Stimulated activated CD4-positive, alpha-beta T cell treated with anti-CD3 and anti-CD28 coated beads, Interleukin-1b, Interleukin-23, amount 100 ng/mL, for 48 hours (primary cell): ENCODE data around the gene DZANK1.
"Not testable (repeated sequence)": the region's sequence is repeated elsewhere in the genome, so short reads cannot be mapped to it uniquely, and the experiment has no call there.

Experiments
- DNase-seq: peaks from one replicate; pipeline ENCODE4 v3.0.0-alpha.2; 2020

Gene DZANK1

DNA sequence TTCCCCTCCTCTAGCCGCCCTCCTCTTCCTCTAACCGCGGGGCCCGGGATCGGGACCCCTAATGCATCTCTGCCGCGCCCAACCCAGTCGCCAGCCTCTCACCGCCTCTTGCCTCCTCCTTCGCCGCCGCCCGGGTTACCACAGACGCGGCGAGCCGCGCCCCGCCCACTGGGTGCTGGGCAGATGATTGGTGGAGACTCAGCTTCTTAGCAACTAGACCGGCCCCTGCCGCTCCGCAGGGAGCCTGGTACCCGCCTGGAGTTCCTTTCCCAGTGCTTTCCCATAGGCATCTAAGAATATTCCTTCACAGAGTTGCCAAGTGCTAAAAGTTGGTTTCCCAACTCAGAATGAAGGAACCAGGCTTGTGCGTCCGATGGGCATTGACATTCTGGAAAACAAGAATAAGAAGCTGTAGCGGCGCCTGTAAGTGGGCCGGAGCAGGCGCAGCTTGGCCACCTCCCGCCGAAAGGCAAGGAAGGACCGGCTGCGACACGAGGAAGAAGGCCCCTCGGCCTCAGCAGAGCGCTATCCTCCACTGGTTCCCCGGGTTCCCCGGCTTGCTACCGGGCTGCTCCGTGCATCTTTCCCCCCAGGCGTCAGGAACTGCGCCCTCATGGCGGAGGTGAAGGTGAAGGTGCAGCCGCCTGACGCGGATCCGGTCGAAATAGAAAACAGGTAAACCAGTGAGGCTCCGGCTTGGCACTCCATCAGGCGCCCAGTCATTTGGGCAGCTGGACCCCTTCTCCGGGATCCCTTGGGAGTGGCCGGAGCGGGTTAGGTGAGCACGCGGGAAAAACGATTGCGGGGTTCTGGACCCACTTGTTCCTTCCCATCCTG, at the start of gene DZANK1, which contains the start of gene POLR3F:
Gene DZANK1, minus strand, starts transcription at position 137 of the 837 bp plus-strand sequence. CDS start 1,672 bp downstream, outside the sequence.
Gene POLR3F, plus strand, starts transcription at position 497 of the 837 bp plus-strand sequence. Its CDS starts 117 bp downstream, at position 614.
- DNase-seq = peak; percentile 94

DNA sequence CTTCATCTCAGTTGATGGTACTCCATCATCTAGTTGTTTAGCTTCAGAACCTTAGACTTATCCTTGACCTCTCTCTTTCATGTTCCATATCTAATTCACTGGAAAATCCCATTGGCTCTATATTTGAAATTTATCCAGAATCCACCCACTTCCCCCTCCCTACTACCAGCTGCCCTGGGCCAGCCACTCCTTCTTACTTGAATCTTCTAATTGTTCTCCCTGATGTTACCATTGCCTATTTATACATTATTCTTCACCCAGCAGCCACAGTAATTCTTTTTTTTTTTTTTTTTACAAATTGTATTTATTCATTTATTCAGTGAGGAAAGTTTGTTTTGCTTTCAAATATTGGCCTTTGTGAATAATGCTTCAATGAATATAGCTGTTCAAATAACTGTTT, 49.1 kb upstream of the DZANK1 start:
- DNase-seq = no peak

GRCh38 chr20:18514127-18514526, 47.3 kb upstream of the DZANK1 start:
- DNase-seq = no peak

- no peak for DNase-seq
Measured at GRCh38 chr20:18513208-18513607, 46.4 kb upstream of the DZANK1 start.

- DNase-seq = no peak
Measured at GRCh38 chr20:18511571-18511970, 44.7 kb upstream of the DZANK1 start.

- peak; percentile 98 for DNase-seq
Measured at GRCh38 chr20:18507218-18508191, 40.7 kb upstream of the DZANK1 start, which contains the start of gene SEC23B. SEC23B (plus strand) TSS chr20:18507940; CDS start chr20:18510836, 2,896 bp downstream.

DNA sequence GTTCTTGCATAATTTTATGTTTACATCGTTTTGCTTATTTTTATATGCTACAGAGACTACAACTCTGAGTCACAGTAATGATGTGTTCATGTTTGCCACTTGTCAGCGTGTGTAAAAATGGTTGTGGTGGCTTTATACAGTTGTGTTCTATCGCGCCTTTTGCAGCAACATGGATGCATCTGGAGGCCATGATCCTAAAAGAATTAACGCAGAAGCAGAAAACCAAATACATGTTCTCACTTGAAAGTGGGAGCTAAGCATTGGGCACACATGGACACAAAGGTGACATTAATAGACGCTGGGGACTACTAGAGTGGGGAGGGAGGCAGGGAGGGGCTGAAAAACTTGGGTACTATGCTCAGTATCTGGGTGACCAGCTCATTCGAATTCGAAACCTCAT, 39.9 kb upstream of the DZANK1 start:
- DNase-seq = peak; percentile 25

DNA sequence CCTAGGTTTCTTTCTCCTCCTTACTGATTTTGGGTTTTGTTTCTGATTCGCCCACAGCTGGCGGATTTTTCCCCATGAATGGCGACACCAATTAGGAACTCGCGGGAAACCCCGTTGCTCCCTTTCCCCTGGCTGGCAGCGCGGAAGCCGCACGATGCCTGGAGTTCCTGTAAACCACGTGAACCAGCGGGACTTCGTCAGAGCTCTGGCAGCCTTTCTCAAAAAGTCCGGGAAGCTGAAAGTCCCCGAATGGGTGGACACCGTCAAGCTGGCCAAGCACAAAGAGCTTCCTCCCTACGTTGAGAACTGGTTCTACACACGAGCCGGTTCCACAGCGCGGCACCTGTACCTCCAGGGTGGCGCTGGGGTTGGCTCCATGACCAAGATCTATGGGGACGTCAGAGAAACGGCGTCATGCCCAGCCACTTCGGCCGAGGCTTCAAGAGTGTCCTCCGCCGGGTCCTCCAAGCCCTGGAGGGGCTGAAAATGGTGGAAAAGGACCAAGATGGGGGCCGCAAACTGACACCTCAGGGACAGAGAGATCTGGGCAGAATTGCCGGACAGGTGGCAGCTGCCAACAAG, 37.7 kb upstream of the DZANK1 start:
- no peak for DNase-seq

- DNase-seq = not testable (repeated sequence)
Measured at GRCh38 chr20:18501672-18502071, 34.8 kb upstream of the DZANK1 start.

DNA sequence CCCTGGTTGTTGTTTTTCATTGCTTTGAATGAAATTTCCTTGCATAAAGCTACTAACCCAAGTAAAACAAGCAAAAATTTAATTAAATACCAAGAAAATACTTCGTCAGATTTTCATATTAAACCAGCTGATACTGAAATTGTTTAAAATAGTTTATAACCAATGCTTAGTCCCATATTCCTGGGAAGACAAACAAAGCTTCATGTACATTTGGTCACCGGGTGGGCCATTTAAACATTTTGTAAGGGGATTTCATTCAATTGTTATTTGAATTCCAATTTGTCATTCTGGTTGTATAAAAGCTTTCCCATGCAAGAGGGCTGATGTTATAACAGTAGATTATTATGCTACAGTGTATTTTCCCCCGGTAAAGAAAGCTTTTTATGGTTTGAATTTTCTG, 30.8 kb upstream of the DZANK1 start:
- no peak for DNase-seq

DNA sequence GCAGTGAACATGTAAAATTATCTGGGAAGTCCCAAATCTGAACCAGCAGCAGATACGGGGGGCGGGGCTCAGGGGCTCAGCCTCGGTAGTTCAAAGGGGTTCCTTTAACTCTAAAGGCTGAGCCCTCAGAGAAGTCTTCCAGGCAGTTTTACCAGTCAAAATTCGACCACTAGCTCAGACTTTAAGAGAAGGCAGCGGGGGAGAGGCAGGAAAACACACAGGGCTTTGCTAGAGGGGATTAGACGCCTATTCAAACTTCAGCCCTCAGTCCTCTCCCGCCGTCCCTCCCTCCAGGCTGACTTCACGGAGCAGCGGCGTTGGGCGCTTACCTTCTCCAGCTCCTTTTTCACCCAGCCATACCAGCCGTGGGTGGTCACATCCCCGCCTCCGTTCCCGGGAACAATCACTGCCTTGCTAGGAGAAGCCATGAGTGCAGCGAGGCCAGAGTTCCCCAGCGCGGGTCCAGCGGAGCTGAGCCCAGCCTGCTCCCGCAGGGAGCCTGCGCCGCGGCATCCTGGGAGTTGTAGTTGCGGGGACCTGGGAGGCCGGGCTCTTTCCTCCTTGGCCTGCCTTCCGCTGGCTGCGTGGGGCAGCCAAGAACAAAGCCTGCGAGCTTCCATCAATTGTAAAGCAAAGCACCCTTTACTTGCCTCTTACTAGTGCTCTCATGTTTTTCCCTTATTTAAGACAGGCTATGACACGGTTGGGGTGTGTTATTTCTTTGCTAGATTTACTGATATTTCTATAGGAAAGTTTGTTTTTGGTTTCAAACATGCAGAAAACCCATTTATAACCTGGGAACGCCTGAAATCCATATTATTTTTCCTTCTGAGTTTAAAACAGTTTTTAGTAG, 30.1 kb upstream of the DZANK1 start, which contains the start of gene RBBP9:
Gene RBBP9, minus strand, starts transcription at position 486 of the 853 bp plus-strand sequence. Its CDS starts 58 bp downstream, at position 428.
- peak; percentile 81 for DNase-seq

DNA sequence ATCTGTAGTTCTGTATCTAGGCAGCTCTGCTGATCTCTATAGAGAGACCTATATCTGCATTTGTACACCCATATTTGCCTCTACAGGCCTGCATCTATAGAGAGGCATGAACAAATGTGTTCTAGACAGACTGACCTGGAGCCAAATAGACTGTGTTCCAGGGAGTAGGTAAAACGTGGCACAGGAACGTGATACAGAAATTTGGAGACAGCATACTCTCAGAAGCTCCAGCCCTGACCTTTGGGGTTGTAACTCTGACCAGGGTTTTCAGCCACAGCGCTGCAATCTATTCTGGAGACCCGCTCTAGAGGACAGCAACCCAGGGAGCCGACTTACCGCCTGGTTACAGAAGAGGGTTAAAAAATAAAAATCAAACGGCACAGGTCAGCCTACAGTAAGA, 29.2 kb upstream of the DZANK1 start:
- no peak for DNase-seq

DNA sequence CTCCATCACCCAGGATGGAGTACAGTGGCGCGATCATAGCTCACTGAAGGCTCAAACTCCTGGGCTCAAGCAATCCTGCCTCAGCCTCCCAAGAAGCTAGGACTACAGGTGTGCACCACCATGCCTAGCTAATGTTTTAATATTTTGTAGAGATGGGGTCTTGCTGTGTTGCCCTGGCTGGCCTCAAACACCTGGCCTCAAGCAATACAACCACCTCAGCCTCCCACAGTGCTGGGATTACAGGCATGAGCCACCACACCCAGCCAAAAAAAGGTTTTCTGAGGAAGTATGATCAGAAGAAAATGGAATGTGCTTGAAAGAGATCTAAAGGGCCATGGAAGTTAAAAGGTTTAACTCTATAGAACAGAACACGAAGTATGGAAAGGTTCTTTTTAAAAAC, 21.5 kb upstream of the DZANK1 start:
- DNase-seq = no peak

DNA sequence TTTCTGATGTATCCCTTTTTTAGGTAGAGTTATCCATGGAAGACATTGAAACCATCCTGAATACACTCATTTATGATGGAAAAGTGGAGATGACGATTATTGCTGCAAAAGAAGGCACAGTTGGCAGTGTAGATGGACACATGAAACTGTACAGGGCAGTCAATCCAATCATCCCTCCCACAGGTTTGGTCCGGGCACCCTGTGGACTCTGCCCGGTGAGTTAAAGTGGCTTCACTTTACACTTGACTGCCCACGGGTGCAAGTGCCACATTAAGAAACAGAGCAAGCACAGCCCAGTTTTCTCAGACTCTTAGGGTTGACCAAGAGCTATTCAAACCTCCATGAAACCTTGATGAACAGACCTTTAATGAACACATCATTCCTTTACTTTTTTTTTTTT, 14.8 kb upstream of the DZANK1 start:
- no peak for DNase-seq

- DNase-seq = no peak
Measured at GRCh38 chr20:18477821-18478220, 11.0 kb upstream of the DZANK1 start.

GRCh38 chr20:18477218-18477617, 10.4 kb upstream of the DZANK1 start:
- DNase-seq = no peak

- no peak for DNase-seq
Measured at GRCh38 chr20:18466574-18466893, 296 bp downstream of the DZANK1 start.

DNA sequence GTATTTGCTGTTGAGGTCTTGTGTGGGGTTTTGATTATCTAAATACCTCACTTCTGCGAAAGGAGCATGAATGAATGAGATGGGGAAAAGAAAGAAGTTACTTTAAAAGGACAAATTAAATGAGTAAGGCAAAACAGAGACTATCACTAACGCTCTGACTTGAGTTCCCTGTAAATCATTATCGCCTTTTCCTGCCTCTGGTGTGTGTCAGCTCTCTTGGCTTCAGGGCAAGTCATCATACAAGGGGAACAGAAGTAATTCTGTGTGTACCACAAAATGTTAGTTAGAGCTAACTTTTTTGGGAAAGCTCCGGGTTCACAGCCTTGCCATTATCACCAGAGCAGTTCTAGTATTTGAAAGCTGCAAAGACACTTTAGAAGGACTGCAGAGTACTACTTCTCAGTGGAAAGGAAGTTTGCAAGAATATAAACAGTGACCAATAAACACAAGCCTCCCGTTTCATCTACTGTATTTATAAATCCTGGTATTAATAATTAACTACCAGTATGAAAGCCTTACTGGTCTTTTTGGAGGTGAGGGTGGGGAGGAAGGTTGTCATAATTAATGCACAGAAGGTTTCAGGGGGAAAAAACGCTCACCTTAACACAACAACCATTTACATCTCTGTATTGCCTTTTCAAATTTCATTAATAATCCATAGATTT, 1.2 kb downstream of the DZANK1 start:
- no peak for DNase-seq

DNA sequence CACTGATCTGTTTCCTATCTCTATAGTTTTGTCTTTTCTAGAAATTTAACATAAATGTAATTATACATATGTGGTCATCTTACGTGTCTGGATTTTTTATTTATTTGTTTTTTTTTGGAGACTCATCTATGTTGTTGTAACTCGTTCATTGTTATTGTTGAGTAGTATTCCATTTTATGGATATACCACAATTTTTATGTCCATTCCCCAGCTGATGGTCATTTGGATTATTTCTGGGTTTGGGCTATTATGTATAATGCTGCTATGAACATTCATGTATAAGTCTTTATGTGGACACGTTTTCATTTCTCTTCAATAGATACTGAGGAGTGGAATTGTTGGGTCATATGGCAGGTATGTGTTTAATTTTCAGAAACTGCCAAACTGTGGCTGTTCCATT, 10.2 kb downstream of the DZANK1 start:
- DNase-seq = no peak

- no peak for DNase-seq
Measured at GRCh38 chr20:18443886-18444285, 22.9 kb downstream of the DZANK1 start.

- no peak for DNase-seq
Measured at GRCh38 chr20:18440403-18440802, 26.4 kb downstream of the DZANK1 start.
